GM19351 (cell line): ENCODE results near the gene CASZ1.

Experiments used
- ATAC-seq: cut with Tn5 transposase; IDR thresholded peaks from one replicate; pipeline ENCODE4 v1.9.1; 2021; ENCODE audit warnings: mild to moderate bottlenecking, moderate library complexity; ENCODE audit not compliant: unreplicated experiment

CASZ1 gene

DNA sequence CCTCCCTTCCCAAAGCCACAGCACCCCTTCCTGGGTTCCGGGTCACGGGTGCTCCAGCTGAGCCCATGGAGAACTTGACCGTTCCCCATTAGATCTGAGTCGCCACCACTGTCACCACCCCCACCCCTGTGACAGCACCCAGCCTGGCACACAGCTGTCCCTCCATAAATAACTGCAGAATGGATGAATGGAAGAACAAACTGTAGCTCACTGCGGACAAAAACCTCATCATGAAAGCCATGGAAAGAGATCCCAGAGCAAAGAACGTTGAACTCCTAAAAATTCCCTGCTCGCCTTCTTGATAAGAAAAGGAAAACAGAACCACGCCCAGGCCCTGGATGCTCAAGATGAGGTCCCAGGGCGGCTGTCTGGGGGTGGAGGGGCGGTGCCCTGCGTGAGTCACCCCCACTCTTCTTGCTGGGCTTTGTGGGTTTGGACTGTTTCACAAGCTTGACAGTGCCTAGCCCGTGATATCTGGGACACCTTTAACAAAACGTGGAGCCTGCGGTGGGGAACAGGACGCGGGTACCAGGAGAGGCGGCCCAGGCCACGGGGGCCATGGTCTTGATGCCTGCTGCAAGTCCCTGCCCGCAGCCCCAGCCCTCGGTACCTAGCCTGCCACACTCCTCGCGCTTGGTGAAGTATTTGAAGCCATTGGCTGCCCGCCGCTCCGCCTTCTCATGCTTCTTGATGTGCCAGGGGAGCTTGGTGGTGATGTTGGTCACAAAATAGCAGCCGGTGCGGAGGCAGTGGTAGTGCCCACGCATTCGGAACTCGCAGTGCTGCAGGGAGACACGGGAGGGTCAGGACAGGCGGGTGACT is 151.9 kb downstream of the CASZ1 start:
- no peak for ATAC-seq

DNA sequence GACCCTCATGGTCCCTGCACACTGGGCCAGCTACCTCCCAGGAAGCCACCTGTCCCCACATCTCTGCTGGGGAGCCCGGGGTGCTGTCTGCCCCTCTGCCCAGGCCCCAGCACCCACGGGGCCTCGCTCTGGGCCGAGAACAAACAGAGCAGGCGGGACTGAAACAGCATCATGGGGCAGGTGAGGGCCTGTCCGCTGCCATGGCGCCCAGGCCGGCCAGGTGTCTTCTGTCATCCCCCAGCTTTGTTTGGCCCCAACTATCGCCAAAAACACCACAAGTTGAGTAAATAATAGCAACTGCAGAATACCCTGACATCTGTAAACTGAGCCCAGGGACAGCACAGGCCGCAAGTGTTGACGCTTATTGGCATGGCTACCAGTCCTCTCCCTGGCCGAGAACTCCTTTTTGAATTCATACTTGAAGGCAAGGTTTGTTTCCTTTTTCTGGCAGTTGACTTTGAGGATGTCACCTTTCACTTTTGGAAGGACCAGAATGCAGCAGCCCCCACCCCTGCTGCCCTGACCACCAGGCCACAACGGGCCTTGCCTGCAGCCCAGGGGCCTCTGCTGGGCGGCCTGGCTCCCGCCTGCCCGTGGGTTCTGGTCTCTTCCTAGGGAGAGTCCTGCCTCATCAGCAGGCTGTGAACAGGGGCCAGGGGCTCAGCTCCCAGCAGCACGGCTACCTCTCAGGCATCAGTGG is 152.7 kb downstream of the CASZ1 start:
- ATAC-seq, result no peak

DNA sequence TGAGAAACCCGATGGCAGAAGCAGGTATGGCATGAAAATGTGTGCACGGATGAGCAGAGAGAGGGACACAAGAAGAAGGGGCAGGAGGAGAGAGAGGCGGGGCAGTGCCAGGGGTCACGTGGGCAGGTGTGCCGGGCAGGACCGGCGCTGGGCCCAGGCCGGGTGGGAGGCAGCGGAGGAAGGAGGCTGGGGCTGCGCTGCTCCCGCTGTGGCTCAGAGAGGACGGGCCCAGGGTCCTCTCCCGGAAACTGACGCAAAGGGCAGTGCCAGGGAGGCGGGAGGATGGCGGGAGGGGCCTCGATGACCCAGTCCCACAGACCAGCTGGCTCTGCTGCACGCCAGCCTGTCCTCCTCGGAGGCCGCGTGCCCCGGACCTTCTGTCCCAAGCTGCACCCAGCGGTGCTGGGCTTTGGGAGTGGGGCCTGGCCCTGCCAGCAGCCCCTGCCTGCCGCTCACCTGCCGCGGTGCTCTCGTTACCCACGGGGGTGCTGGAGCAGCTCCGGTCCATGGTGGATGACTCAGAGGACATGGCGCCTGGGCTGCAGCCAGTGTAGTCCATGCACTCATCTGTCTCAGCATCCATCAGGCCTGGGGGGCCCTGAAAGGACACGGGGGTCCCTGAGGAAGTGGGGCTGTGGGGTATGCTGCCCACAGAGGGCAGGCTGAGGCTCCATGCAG is 153.9 kb downstream of the CASZ1 start:
- ATAC-seq, result no peak

DNA sequence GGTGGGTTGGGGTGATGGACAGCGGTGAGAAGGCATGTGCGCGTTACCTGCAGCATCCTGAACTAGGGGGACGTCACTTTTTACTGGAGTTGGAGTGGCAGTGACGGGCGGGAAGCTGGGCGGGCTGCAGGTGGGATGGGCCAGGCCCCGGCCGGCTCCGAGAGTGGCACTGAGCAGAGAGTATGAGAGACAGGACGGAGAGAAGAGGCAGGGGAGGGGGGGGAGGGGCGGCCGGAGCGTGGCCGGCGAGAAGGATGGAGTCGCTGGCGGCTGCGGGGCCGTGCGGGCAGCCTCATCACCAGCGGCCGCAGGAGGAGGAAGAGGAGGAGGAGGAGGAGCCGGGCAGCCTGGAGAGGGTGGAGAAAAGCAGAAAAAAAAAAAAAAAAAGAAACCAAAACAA is 154.5 kb downstream of the CASZ1 start:
- no peak for ATAC-seq

DNA sequence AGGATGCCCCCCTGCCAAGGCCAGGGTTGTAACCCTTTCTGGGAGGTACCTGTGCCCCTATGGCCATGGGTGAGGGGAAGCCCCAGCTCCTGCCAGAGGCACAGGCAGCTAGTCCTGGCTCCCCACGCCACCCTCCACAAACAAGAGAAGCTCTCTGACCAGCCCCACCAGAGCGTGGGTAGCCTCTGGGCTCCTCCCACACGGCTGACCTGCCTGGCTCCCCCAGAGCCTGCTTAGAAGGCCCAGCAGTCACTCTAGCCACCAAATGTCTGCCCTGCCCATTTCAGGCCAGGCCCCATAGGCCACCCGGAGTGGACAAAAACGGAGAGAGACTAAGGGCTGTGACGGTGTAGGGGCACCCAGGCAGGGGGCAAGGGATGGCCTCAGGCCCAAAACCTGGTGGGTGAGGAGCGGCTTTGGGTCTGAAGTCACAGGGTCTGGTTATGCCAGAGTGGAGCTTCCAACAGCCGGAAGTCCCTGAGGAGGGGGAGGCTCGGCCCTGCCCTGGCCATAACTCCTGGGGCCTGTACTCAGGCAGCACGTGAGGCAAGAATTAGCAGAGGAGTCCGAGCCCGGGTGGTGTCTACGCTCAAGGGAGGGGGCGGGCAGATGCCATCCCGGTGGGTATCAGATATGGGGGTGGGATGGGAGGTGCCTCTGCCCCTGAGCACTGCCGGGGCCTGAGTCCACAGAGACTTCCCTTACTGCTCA is 155.4 kb downstream of the CASZ1 start:
- ATAC-seq, result no peak

DNA sequence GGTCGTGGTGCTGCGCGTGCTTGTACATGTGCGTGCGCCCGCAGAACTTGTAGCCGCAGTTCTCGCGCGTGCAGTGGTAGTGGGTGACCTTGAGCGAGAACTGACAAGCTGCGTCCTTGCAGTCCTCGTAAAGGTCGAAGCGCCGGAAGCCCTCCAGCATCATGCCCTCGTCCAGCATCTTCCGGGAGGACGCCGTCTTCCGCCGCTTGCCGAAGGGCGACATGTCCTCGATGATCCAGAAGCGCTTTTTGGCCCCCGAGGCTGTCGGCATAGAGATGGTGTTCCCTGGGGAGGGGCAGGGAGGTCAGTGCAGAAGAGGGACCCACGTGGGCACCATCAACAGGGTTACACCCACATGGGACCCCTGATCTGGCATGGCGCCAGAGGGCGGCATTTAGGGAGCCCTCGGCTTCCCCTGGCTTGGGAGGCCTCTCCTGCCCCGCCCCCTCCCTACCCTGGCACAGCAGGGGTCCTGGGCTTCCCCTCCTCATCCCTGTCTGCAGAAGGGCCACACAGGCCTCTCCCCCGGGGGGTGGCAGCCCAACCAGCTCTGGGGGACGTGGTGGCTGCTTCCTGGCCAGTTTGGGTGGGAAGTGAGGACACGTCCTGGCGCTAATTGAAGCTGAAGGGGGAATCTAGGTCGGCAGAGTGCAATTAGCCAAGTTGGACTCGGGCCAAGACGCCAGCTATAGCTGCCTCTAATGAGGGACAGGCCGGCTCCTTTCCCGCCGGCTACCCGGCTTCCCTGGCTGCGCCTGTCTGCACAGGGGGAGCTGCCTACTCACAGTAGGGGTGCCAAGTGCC is 156.5 kb downstream of the CASZ1 start:
- no peak for ATAC-seq

DNA sequence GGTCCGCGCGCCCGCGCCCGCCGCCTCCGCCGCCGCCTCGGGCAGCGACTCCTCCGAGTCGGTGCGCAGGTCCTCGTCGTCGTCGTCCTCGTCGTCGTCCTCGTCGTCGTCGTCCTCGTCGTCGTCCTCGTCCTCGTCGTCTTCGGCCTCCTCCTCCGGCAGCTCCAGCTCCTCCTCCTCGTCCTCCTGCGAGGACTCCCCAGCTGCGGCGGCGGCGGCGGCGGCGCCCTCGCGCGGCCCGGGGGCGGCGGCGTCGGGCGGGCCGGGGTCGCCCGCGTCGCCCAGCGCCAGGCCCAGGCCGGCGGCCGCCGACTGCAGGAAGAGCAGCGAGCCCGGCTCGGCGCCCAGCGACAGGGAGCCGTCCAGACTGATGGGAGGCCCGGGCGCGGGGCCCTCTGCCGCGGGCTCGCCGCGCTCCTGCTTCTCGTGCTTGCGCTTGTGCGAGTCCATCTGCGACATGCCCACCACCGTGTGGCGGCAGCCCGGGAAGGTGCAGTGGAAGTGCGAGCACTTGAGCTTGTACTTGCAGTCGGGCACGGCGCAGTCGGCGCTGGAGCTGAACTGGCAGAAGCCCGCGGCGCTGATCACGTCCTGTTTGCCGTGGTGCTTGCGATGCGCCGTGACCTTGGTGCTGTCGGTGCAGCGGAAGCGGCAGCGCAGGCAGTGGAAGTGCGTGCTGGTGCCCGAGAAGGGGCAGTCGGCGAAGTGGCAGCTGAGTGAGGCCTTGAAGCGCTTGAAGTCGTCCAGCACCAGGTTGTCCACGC is 157.3 kb downstream of the CASZ1 start:
- ATAC-seq, result no peak

DNA sequence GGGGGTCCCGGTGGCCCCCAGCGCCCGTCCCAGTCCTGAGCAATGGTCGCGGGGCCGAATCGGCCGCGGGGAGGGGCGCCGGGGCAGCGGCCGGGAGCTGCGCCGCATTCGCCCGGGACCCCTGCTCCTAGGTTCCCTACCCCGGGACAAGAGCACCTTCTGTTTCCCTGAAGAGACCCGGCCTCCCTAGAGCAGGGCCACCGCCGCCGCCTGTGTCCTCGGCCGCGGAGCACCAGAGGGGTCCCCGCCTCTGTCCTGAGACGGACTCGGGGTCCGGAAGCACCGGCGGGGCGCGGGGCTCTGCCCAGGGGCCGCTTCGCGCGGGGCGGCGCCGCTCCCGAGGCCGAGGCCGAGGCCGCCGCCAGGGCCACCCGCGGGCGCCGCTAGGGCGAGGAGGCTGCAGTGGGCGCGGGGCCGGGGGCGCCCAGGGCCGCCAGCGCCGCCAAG is 157.9 kb downstream of the CASZ1 start:
- no peak for ATAC-seq

DNA sequence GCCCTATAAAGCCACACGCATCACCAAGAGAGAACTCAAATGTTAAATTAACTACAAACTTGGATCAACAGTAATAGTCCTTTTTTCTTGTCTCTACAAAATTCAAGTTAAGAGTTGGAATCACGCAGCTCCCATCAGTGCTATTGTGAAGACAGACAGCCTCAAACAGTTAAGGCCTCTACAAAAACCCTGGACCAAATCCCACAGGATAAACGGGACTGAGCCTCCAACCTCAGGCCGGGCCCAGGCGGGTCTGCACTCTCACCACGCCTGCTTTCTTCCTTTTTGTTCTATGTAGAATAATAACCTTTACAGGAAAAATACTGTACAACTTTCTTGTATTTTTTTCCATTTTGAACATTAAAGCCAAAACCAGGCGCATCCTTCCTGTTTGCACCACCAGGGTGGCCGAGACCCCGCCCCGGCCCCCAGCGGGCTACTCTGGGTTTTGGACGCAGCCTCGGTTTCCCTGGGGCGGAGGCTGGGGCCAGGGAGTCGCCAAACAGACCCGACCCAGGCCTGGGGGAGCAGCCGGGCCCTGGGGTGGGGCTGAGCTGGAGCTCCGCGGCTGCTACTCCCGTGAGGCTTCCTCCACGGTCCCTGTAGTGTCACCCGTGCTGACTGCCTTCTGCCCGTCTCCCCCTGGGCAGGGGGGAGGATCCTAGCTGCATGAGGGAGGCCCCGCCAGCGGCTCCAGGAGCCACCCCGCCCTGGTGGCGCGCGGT is 158.4 kb downstream of the CASZ1 start:
- ATAC-seq, result no peak

DNA sequence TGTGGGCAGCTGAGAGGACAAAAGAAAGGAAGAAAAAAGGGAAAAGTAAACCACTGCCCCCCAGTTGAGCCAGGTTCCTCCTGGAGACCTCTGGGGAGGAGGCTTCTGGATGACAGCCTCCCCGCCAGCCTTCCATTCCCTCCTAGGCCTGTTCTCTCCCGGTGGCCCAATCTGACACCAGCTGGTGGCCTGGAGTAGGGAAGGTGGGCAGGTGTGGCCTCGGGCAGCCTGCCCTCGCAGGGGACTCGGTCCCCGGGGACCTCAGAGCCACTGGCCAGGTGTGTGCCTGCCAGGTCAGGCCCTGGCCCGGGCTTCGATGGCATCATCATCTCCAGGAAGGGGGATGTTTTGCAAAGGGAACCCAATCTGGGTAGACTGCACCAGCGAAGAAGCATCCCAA is 159.0 kb downstream of the CASZ1 start:
- no peak for ATAC-seq

DNA sequence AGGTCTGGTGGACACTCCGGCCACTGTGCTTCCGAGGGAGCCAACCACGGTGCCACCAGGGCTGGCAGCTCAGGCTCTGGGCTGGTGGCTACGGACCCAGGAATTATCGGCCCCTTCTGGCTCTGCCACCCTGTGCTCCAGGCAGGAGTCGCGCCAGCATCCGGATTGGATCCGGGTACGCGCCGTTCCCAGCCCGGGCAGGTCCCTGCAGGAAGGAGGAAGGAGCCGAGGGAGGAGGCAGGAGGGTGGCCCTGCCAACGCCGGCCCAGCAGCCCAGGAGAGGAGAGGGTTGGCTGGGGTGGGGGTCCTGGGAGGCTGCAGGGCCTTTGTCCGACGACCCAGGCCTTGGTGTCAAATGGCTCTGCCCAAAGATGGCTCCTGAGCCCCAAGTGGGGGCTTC is 160.5 kb downstream of the CASZ1 start:
- no peak for ATAC-seq

DNA sequence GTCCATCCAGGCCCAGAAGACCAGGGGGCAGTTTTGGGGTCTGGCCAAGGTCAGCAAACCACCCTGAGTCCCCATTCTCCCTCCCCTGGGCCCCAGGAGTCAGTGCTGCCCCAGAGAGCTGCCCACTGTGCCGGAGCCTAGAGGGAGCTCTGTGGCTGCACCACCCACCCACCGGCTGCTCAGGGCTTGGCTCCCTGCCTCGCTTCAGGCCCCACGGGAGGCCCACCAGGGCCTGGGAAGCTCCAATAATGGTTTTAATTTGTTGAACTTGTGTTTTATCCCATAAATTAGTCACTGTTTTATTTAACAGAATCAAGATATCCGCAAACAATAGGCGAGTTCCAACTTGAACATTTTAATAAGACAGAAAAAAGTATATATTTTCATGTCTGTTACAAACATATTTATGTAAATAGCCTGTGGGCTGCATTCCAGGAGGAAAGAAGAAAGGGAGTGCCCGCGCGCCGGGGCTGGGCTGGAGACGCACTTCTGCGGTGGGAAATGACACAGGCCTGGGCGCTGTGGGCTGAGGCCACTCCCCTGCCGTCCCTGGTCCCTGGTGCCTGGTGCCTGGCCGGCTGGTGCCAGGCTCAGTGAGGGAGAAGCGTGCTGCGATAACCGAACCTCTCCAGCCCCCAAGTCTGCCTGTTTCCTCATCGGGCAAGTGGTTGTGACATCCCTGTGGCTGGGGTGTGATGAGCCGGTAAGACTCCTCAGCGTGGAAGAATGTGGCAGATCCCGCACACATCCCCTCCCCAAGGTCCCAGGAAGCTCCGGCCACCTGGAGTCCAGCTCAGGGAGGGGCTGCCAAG is 161.2 kb downstream of the CASZ1 start:
- no peak for ATAC-seq

DNA sequence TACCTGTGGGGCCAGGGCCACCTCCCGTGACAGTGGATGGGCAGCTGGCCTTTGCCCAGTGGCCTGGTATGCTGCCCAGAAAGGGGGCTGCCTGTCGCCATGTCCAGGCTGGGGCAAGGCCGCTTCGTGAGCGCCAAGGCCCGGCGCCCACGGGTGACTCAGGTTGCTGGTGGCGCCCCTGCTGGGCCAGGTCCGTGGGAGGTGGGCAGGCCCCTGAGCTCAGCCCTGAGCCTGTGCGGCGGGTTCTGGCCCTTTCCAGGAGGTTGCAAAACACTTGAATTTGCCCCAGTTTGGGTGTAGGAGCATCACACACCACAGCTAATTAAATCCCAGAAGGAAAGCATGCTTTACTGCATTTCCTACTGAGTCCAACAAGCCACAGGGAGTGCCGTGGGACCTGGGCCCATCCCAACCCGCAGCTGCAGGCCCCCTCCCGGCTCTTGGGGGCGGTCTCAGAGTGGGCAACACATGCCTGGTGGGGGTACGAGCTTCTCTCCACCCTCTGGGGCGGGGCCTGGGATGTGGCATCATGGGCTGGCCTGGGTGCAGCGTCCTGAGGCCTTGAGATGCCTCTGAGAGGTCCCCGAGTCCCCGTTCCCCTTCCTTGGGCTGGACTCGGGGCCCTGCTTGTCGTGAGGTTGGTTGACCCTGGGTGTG is 161.9 kb downstream of the CASZ1 start:
- ATAC-seq, result no peak

DNA sequence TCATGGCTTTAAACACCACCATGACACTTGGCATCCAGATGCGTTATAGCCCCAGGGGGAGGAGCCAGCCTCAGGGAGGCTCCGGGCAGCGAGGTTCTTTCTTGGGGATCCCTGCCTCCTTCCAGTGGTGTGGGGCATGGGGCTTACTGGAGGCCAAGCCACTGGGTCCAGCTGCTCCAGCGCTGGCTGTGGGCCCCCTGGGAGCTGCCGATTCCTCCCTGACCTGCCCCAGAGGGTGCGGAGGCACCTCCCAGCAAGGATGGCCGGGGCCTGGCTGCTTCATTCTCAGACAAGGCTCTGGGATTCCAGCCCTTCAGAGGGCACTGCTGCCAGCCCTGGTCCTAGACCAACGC is 162.4 kb downstream of the CASZ1 start:
- ATAC-seq, result no peak

DNA sequence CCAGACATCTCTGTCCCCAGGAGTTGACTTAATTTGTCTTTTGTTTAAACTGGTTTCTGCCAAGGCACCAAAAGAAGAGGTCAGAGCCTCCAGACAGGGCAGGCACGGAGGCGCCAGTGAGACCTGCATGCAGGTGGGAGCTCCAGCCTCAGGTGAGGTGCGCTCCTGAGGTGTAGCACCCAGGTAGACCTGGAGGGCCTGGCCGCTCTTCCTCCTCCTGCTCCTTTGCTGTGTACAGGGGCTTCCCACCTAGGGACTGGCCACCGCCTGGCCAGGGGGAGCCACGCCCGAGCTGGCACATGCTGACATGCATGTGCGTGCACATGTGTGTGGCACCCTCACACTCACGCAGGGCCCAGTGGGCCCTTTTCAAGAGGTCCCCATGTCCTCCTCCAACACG is 163.0 kb downstream of the CASZ1 start:
- ATAC-seq, result no peak

DNA sequence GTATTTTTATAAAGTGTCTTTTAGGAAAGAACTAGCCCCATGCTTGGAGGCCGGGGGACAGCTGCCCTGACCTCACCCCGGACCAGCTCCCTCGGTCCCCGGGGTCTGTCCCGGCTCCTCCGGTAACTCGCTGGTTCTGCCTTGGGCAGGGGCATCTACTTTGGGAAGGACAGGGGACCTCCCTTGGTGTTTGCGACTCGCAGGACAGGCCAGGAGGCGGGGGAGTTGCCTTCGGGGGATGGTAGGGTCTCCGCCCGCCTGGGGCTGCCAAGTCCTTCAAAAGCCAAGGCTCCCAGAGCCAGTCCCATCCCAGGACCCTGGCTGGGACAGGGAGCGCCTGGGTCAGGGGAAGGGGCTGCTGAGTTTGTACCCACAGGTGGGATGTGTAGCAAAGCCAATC is 163.8 kb downstream of the CASZ1 start:
- ATAC-seq, result no peak

DNA sequence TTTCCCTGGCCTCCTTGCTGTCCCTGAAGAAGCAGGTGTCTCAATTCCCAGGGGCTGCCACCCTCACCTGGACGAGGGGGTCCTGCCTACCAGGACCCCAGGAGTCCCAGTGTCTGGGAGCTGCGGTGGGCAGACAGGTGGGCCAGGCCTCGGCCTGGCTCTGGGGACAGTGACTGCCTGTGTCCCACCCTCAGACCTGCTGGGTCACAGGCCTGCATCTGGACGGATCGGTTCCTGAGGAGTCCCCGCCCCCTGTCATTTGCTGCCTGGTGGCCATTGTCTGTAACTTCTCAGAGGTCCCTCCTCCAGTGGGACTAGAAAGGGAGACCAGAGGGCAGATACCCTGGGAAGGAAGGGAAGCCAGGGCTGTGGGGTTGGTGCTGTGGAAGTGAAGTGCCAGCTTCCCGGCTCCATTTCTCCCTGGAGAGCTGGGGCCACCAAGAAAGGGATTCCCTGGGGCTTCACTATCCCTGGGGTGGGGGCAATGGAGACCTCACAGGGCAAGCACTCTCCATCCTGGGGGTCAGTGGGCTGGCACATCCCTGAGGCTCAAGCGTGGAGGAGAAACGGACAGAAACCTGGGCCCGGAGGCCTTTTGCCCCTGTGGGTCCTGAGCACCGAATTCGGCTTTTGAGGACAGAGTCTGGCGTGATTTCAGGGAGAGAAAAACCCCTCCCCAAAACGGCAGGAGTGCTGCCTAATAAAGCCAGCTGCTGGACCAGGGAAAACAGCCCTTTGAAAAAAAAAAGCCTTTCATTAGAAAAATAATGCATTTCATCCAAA is 164.4 kb downstream of the CASZ1 start:
- ATAC-seq, result no peak
